Colon (tissue), 2 donors: ENCODE measurements around the gene GMNC.

Source experiments
- FAIRE-seq: peaks from 2 replicates; lab custom pipeline; 2012; peaks lifted over from hg19 to GRCh38; lab: Jason Lieb, UNC
- donor health status: control.
- donor health status: control.

GMNC gene

DNA sequence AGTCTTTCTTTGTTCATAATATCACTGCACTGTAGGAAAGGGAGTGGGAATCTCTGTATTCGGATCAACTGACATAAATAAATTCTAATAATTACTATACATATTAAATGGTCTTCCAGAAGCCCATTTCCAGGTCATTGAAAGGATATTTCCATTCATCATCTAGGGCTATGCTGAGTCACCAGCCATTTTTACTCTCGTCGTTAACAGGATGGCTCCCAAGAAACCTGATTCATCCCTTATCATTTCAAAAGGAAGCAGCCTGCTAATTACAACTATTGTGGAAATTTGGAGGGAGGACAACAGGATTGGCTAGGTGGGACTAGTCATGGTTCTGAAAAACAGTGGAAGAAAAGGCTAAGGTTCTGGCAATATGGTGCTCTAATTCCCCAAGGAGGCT, 13.6 kb downstream of the GMNC start:
- FAIRE-seq, result no peak

DNA sequence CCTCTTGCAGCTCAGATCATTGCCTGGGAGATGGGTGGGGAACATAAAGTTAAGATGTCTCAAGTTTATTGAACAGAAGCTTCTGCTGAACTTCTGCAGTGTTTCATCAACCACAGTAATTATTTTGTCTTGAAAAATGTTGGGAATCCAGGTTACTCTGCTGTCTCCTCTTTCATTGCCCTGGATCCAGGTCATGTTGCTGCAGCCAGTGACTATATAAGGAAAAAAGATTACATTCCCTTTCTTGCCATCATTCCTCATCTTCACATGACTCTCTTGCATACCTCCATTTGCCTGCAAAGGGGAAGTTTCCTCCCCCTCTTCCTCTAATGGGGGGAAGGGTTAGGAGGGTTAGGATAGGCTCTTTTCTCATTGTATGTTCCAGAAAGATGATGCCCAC, 15.1 kb downstream of the GMNC start:
- FAIRE-seq, result no peak

DNA sequence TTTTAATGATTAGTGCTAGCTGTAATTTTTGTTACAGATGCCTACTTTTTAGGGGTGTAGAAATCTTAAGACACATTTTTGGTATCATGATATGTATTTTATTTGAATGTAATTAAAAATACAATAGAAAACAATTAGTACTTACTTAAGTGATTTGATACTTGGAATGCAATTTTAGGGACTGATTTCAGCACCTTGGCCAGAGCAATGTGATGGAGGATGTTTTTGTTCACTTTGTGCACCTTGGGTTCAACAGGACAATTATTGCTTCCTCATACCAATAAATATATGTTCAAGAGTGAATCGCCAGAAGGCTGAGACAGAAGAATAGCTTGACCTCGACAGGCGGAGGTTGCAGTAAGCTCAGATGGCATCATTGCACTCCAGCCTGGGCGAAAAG, 22.3 kb downstream of the GMNC start:
- FAIRE-seq, result no peak

DNA sequence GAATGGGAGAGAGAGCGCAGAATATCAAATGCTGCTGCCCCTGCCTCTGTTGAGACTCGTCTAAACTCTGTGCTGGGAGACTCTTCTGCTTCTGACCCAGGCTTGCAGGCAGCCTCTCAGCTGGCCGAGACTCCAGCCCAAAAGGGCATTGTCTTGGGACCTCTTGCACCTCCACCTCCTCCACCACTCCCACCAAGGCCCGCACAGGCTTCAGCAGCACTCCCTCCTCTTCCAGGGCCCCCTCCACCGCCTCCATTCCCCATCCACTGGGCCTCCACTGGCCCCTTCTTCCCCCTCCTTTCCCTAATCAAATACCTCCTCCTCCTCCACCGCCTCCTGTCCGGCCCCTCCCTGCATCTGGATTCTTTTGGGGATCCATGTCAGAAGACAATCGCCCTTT, 31.3 kb downstream of the GMNC start:
- no peak for FAIRE-seq

DNA sequence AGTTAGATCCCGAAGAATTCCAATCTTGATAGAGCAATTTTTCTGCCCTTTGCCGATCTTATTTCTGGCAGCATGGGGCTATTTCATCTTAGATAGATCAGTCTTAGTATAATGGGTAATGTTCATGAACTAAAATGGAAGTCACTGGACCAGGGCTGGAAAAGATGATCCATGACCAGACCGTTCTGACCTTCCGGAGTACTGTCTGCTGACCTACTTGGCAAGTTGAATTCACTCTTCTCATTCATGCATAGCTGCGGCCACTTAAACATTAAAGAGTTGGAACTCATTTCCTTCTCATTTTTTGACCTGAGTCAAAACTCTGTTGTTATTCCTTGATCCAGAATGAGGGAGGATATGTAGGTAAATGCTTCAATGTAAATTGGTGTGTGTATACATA, 32.5 kb downstream of the GMNC start:
- FAIRE-seq, result no peak

DNA sequence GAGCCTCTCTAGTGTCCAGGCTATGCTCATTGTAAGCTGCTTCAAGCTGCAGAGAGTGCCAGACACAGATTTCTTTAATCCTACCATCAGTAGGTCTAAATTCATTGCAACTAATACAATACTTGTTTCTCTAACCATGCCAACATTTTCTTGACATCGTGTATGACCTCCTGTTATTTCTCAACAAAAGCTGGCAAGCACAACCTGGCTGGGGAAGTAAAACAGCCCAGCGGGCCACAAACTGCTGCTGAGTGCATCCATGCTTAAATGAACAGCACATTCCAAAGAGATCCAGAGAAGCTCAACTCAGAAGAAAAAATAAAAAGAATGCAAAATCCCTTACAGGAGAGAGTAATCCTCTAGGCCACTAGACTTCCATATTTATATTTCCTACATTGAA, 36.5 kb downstream of the GMNC start:
- no peak for FAIRE-seq

DNA sequence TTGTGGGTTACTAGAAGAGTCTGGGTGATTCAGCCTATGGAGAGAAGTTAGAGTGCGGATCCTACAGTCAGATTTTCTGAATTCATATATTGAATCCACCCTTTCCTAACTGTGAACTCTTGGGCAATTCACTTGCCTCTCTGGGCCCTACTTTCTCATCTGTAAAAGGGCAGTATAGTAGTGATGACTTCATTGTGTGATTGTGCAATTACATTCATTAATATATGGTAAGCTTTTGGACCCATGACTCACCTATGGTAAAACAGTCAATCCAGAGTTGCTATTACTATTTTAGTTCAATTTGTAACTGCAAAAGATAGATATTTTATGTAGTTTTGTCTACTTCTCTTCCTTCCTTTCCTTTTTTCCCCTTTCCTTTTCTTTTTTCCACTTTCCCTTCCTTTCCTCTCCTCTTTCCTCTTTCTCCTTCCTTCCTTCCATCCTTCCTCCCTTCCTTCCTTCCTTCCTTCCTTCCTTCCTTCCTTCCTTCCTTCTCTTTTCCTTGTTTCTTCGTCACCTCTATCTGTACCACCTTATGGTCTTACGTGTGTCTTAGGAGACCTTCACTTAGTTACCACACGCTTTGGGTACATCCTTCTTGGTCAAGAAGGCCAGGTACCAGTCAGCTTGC, 37.0 kb downstream of the GMNC start:
- no peak for FAIRE-seq

DNA sequence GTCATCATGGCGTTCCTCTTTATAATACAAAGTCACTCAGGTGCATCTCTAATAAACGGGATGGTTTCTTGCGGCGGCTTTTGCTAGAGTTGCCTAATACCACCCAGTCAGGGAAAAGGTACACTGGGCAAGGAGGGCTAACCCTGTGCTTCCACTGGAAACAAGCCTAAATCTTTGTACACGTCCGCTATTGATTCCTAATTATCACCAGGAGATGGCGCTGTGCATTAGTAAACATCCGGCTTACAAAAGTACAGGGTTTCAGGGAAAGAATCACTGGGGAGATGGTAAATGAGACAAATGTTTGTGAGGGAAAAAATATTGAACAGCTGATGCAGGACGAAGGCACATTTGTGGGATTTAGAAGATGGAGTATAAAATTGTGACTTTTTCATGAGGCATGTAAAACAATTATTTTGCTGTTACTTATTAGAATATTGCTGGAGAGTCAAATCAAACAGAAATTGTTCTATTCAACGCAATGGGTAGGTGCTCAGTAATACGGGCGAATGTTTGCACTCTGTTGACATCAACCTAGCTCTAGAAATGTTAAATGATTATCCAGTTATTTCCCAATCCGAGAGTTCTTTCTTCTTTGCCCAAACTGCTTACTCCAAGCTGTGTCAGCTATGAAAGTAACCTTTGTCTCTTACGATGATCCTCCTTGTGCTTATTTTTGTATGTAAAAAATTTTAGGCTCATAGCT, 50.6 kb downstream of the GMNC start:
- no peak for FAIRE-seq

DNA sequence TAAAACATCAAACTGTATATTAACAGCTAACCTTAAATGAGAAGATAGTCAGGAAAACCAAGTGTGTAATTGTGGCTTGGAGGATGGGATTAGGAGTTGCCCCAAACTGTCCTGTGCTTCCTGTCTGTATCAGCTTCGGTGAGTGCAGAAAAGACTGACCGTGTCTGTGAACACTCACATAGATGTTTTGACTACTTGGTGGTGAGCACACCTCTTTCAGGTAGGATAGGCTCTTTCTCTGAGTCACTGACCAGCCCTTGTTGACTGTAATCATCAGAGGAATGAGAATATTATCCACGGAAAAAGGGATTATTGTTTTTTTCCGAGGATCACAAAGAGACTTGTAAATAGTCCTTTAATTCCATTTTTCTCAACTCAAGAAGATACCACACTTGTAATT, 51.5 kb downstream of the GMNC start:
- FAIRE-seq, result no peak

DNA sequence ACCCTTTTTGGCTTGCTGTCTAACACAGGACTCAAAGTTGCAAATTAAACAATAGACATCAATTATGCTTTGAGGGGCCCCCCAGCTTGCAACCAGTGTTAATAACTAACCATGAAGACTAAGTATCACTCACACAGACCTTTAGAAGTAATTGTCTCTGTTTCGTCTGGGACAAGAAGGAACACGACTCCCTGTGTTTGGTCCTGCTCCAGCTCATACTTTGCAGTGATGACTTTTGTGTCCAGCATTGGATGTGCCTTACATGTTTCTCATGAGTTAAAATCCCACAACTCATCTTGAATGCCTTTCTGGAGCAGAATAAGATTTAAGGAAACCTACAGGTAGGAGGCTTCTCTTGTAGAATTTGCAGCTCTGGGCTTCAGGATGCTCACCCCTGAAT, 53.1 kb downstream of the GMNC start:
- FAIRE-seq, result no peak

DNA sequence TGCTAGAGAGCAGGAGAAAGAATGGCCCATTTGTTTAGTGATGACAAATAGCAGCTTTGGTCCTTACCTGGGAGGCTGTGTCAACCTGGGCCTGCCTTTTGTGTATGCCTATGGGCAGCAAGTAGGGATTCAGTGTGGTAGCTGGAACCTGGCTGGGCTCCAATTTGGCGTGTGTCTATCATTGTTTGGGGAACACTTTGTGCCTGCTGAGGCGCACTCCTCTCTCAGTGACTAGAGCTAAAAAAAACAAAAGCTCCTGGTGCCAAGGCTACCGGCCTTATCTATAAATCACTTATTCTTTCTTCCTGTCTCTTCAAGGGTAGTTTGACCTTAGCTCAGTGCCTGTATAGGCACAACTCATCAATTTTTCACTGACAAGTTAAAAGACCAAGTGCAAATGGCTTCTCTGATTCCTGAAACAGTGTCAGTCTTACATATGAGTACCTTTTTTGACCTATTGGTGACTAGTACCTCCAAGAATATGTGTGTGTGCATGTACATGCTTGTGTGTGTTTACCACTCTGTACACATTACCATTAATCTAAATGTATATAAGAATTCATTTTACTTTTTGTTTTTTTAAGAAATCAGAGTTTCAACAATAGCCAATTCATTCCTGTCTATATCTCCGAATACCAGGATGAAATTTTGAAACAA, 54.6 kb downstream of the GMNC start:
- no peak for FAIRE-seq
